ENCODE results near the gene OR8J1. TPM values are rescaled to one million over a fixed set of nuclear protein-coding genes. Genes with fewer than 3 reads are reported as not detected.

Gene OR8J1
- total RNA-seq, 4 donors from 2014 or later, result not detected

DNA sequence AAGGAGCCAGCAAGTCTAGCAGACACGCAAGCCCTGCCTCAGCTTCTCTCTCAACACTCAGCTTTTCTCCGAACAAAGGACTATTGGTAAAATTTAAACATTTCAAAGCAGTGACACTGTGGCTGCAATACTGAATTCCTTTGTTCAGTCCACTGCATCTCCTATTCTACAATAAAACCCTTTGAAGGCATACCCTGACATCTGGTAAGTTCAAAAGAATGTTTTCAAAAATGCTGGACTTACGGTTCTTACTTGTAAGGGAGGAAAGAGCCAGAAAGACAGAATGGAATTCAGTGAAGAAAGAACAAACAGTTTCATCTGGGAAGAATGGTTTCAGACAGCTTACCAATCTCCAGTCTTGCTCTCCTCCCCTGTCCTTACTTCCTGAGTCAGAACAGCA lies 20.9 kb upstream of the OR8J1 start:
- Histone ChIP-seq H3K36me3 (no peaks in the 10 kb centered on the region), H3K9me3 (no peaks in the 10 kb centered on the region), H3K27me3 (no peaks in the 10 kb centered on the region), H3K27ac (no peak overlapping the region), H3K4me1 (no peaks in the 10 kb centered on the region), H3K4me3 (no peak overlapping the region)
- WGBS, 2 donors (ENCODE audit: low coverage in 1 of 2), result 74 to 89% methylated on average over 3 of the region's 3 CpGs
- TF ChIP-seq, protein P1, sequence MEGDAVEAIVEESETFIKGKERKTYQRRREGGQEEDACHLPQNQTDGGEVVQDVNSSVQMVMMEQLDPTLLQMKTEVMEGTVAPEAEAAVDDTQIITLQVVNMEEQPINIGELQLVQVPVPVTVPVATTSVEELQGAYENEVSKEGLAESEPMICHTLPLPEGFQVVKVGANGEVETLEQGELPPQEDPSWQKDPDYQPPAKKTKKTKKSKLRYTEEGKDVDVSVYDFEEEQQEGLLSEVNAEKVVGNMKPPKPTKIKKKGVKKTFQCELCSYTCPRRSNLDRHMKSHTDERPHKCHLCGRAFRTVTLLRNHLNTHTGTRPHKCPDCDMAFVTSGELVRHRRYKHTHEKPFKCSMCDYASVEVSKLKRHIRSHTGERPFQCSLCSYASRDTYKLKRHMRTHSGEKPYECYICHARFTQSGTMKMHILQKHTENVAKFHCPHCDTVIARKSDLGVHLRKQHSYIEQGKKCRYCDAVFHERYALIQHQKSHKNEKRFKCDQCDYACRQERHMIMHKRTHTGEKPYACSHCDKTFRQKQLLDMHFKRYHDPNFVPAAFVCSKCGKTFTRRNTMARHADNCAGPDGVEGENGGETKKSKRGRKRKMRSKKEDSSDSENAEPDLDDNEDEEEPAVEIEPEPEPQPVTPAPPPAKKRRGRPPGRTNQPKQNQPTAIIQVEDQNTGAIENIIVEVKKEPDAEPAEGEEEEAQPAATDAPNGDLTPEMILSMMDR (IDR thresholded peaks at IDR 0.05), result no peak
- no peak for TF ChIP-seq POLR2AphosphoS5 (IDR thresholded peaks at IDR 0.05)
- TF ChIP-seq EP300 (IDR thresholded peaks at IDR 0.05; ENCODE audit: low read depth), result no peak
- no peak for TF ChIP-seq POLR2A (IDR thresholded peaks at IDR 0.05)
- intact Hi-C loops (cut with DNase I; ENCODE audit: low total_unique reads) (no loop called here), in situ Hi-C loops (cut with MboI; ENCODE audit: low pct_ligation_motif_present in 1 of 4, low pct_unique_long_range_greater_than_20kb in 1 of 4, low sequenced_read_pairs in 3 of 4) (no loop called here)
- DNase-seq, result no peak

DNA sequence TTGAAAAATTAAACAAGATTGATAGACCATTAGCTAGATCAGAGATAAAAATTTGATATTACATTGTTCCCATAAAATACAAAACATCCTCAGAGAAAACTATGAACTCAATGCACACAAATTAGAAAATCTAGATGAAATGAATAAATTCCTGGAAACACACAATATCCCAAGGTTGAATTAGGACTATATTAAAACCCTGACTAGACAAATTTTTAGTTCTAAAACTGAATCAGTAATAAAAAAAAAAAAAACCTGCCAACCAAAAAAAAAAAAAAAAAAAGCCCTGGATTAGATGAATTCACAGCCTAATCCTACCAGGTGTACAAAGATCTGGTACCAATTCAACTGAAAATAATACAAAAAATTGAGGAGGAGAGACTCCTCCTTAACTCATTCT lies 13.8 kb upstream of the OR8J1 start:
- intact Hi-C loops (cut with DNase I; ENCODE audit: low total_unique reads) (no loop called here), in situ Hi-C loops (cut with MboI; ENCODE audit: low pct_ligation_motif_present in 1 of 4, low pct_unique_long_range_greater_than_20kb in 1 of 4, low sequenced_read_pairs in 3 of 4) (no loop called here)
- TF ChIP-seq, protein P1 (IDR thresholded peaks at IDR 0.05), result no peak
- TF ChIP-seq POLR2AphosphoS5 (IDR thresholded peaks at IDR 0.05) (no peak), EP300 (IDR thresholded peaks at IDR 0.05; ENCODE audit: low read depth) (no peak), POLR2A (IDR thresholded peaks at IDR 0.05) (no peak)

DNA sequence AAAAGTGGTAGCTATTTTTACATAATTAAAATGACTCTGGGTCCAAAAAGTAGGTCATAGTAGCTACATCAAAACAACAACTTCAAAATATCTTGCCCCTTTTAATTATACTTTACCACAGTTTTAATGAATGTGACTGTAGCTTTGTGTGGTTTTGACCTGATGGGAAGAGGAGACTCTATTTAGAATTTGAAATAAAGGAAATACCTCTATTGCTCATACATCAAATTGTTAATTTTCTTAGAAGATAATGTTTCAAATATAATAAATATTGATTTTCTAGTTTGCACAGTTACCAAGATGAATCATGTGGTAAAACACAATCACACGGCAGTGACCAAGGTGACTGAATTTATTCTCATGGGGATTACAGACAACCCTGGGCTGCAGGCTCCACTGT lies 8.4 kb upstream of the OR8J1 start, which contains the start of gene OR8K1:
Gene OR8K1, plus strand, starts transcription at position 301 of the 400 bp plus-strand sequence. Its CDS starts 0 bp downstream, at position 301.
- in situ Hi-C loops (cut with MboI; ENCODE audit: low pct_ligation_motif_present in 1 of 4, low pct_unique_long_range_greater_than_20kb in 1 of 4, low sequenced_read_pairs in 3 of 4) (no loop called here), intact Hi-C loops (cut with DNase I; ENCODE audit: low total_unique reads) (no loop called here)
- H3K9me3 ChIP-seq, result no peaks in the 10 kb centered on the region
- whole genome bisulfite sequencing, 2 donors (ENCODE audit: low coverage in 1 of 2), result 75 to 83% methylated on average over 1 of the region's 1 CpG
- no peaks in the 10 kb centered on the region for H3K4me1 ChIP-seq
- DNase-seq, result no peak
- TF ChIP-seq POLR2AphosphoS5 (IDR thresholded peaks at IDR 0.05), result no peak
- TF ChIP-seq, protein P1 (IDR thresholded peaks at IDR 0.05), result no peak
- H3K27me3 ChIP-seq, result no peaks in the 10 kb centered on the region
- no peak within 1 kb of the TSS for H3K27ac ChIP-seq
- no peak within 1 kb of the TSS for H3K4me3 ChIP-seq
- no peaks in the 10 kb centered on the region for H3K36me3 ChIP-seq

More for the DNA sequence above, 13.8 kb upstream of the OR8J1 start:
- Histone ChIP-seq H3K9me3 (no peaks in the 10 kb centered on the region), H3K27ac (no peak overlapping the region), H3K4me1 (no peaks in the 10 kb centered on the region), H3K27me3 (no peaks in the 10 kb centered on the region), H3K4me3 (no peak overlapping the region), H3K36me3 (no peaks in the 10 kb centered on the region)
- no peak for DNase-seq

DNA sequence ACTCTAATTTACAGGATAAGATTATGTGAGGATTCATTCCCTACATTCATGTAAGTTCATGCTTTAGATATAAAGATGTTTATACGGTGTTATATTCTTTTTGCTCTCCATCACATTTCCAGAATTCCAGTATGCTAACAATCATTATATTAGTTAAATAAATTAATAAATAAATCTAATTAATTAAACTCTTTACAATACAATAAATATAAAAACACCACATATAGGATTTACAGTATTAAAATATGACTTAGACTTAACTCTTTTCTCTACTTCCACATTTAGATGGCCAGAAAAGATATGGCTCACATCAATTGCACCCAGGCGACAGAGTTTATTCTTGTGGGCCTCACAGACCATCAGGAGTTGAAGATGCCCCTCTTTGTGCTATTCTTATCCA lies 21.2 kb downstream of the OR8J1 start, which contains the start of gene OR8U1:
Gene OR8U1, plus strand, starts transcription at position 301 of the 400 bp plus-strand sequence. Its CDS starts 0 bp downstream, at position 301.
- Histone ChIP-seq H3K36me3 (no peaks in the 10 kb centered on the region), H3K9me3 (no peaks in the 10 kb centered on the region), H3K27ac (no peak within 1 kb of the TSS), H3K27me3 (no peaks in the 10 kb centered on the region), H3K4me1 (no peaks in the 10 kb centered on the region), H3K4me3 (no peak within 1 kb of the TSS)
- WGBS, 2 donors (ENCODE audit: low coverage in 1 of 2), result 73 to 86% methylated on average over 2 of the region's 2 CpGs
- no peak for DNase-seq
- intact Hi-C loops (cut with DNase I; ENCODE audit: low total_unique reads), result no loop called here
- TF ChIP-seq POLR2AphosphoS5 (IDR thresholded peaks at IDR 0.05) (no peak), EP300 (IDR thresholded peaks at IDR 0.05; ENCODE audit: low read depth) (no peak), POLR2A (IDR thresholded peaks at IDR 0.05) (no peak)
- TF ChIP-seq, protein P1 (IDR thresholded peaks at IDR 0.05), result no peak
- in situ Hi-C loops (cut with MboI; ENCODE audit: low pct_ligation_motif_present in 1 of 4, low pct_unique_long_range_greater_than_20kb in 1 of 4, low sequenced_read_pairs in 3 of 4), result no loop called here

All from transverse colon (tissue), 4 donors.